Naive thymus-derived CD4-positive, alpha-beta T cell (primary cell): Measurements from ENCODE around the gene PCSK1. TPM values are rescaled to one million over a fixed set of nuclear protein-coding genes. Genes with fewer than 3 reads are reported as not detected.

Experiments
- ATAC-seq: fragments of 150-1000 bp; cut with Tn5 transposase; 2 replicates; pipeline ENCODE4 v1.10.0; 2021; ENCODE audit warnings: mild to moderate bottlenecking, moderate library complexity
- CTCF ChIA-PET: fragments of 350-600 bp; sonication (Branson Sonifier 250); formaldehyde crosslinking; loops from one replicate; lab custom pipeline; 2021; ENCODE audit warnings: antibody characterized with exemption; lab: Charles Lee
- POLR2A ChIA-PET: fragments of 350-600 bp; sonication (Branson Sonifier 250); formaldehyde crosslinking; loops from one replicate; lab custom pipeline; 2021; ENCODE audit warnings: antibody characterized with exemption, inconsistent platforms; lab: Charles Lee
- DNase-seq, 9 donors: peaks; one replicate each; pipeline versions ENCODE4 v3.0.0 to v3.0.0-alpha.2; 2020 to 2022; ENCODE audit warnings: mixed read lengths in 1 of 9
- H3K27ac ChIP-seq: one replicate; pipeline ENCODE4 v1.7.0; 2013; ENCODE audit warnings: mild to moderate bottlenecking, low read depth, low read length, moderate library complexity
- H3K27me3 ChIP-seq, 2 donors: one replicate each; pipeline ENCODE4 v1.7.0; 2013; ENCODE audit warnings: low read length in 2 of 2, mild to moderate bottlenecking in 2 of 2, moderate library complexity in 2 of 2; ENCODE audit not compliant: control insufficient read depth in 2 of 2, insufficient read depth in 2 of 2
- H3K36me3 ChIP-seq, 3 experiments: 1 replicate in 2 of 3; 2 replicates in 1 of 3; pipeline ENCODE4 v1.7.0; 2013; ENCODE audit warnings: low read length in 3 of 3, mild to moderate bottlenecking in 3 of 3, moderate library complexity in 1 of 3; ENCODE audit not compliant: insufficient read depth in 3 of 3, control insufficient read depth in 2 of 3
- H3K4me1 ChIP-seq, 2 donors: one replicate each; pipeline ENCODE4 v1.7.0; 2013; ENCODE audit warnings: low read length in 2 of 2, mild to moderate bottlenecking in 2 of 2, moderate library complexity in 1 of 2; ENCODE audit not compliant: control insufficient read depth in 2 of 2, insufficient read depth in 2 of 2
- H3K4me3 ChIP-seq: 2 replicates; pipeline ENCODE4 v1.7.0; 2013; ENCODE audit warnings: mild to moderate bottlenecking, low read length
- H3K9me3 ChIP-seq, 3 experiments: 1 replicate in 2 of 3; 2 replicates in 1 of 3; pipeline ENCODE4 v1.7.0; 2013; ENCODE audit warnings: low read length in 3 of 3; ENCODE audit not compliant: control insufficient read depth in 2 of 3
- H3K27ac Mint-ChIP-seq, 9 donors: one replicate each; pipeline ENCODE4 v1.8.0; 2020 to 2022; ENCODE audit warnings: mixed read lengths in 9 of 9, mild to moderate bottlenecking in 8 of 9, moderate library complexity in 5 of 9, inconsistent platforms in 2 of 9
- H3K27me3 Mint-ChIP-seq, 5 donors: one replicate each; pipeline ENCODE4 v1.8.0; 2021 to 2022; ENCODE audit warnings: mixed read lengths in 5 of 5, mild to moderate bottlenecking in 1 of 5
- H3K36me3 Mint-ChIP-seq, 5 donors: one replicate each; pipeline ENCODE4 v1.8.0; 2020 to 2022; ENCODE audit warnings: mixed read lengths in 5 of 5, mild to moderate bottlenecking in 3 of 5, inconsistent platforms in 1 of 5
- H3K4me1 Mint-ChIP-seq, 7 donors: one replicate each; pipeline ENCODE4 v1.8.0; 2020 to 2022; ENCODE audit warnings: mixed read lengths in 7 of 7, mild to moderate bottlenecking in 3 of 7, inconsistent platforms in 1 of 7
- H3K4me3 Mint-ChIP-seq, 10 donors: one replicate each; pipeline ENCODE4 v1.8.0; 2020 to 2022; ENCODE audit warnings: mild to moderate bottlenecking in 10 of 10, mixed read lengths in 10 of 10, moderate library complexity in 6 of 10, inconsistent platforms in 2 of 10
- H3K9me3 Mint-ChIP-seq, 11 donors: one replicate each; pipeline ENCODE4 v1.8.0; 2020 to 2022; ENCODE audit warnings: mixed read lengths in 11 of 11, mild to moderate bottlenecking in 4 of 11, inconsistent platforms in 1 of 11, moderate library complexity in 1 of 11
- intact Hi-C, 2 donors: fragments of 100-400 bp; cut with micrococcal nuclease; formaldehyde crosslinking; loops; one replicate each; pipeline ENCODE4 v1.15.1; 2023
- polyA plus RNA-seq, 2 donors: library from polyadenylated mRNA; unstranded; fragments of 300-500 nt; fragmentation: Illumina TruSeq; gene quantifications; one replicate each; pipeline ENCODE4 v1.2.3, GENCODE V29; 2021
- total RNA-seq, 6 experiments: library from RNA in 5 of 6; stranded (reverse) in 5 of 6; gene quantifications; 1 replicate in 5 of 6; 2 replicates in 1 of 6; pipeline ENCODE4 v1.2.3 and lab custom pipeline; 2021 to 2026

Gene PCSK1
- total and polyA plus RNA-seq, 7 experiments from 2014 or later, result not detected

DNA sequence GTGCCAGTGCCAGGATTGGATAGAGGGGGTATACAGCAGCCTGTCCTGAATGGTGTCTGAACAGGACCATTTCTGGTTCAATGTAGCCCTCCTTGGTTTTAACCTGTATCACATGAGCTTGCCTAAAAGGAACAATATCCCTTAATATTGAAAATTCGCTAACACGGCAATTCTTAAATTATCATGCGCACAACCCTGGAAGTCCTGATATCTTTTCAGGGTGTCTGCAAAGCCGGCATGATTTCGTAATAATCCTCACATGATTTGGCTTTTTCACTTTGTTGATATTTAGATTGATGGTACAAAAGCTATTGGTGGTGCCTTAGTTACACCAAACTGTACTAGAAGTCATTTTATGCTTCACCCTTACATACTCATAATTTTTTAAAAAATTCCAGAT lies 53.2 kb downstream of the PCSK1 start:
- Mint-ChIP-seq H3K27ac (no peak overlapping the region), H3K4me3 (no peak overlapping the region), H3K4me1 (peaks cover 0 to 5% (median 0%) of the 10 kb centered on the region in 7 donors), H3K36me3 (no peaks in the 10 kb centered on the region), H3K27me3 (peaks cover 6 to 21% (median 14%) of the 10 kb centered on the region in 5 donors), H3K9me3 (no peaks in the 10 kb centered on the region)
- no peaks in the 10 kb centered on the region for H3K36me3 ChIP-seq
- ChIA-PET CTCF (no interaction called here), POLR2A (no interaction called here)
- no peaks in the 10 kb centered on the region for H3K27me3 ChIP-seq
- no peak for ATAC-seq
- no peak for DNase-seq
- intact Hi-C loops, result no loop called here
- H3K4me3 ChIP-seq, result no peak overlapping the region
- H3K9me3 ChIP-seq, result no peaks in the 10 kb centered on the region
- H3K4me1 ChIP-seq, result peaks cover 0 to 7% of the 10 kb centered on the region in 2 donors
- no peak overlapping the region for H3K27ac ChIP-seq

GRCh38 chr5:96377597-96377996 lies 55.5 kb downstream of the PCSK1 start:
- intact Hi-C loops, result no loop called here
- no peak overlapping the region for H3K27ac Mint-ChIP-seq
- Histone ChIP-seq H3K36me3 (no peaks in the 10 kb centered on the region), H3K27me3 (no peaks in the 10 kb centered on the region), H3K4me3 (no peak overlapping the region), H3K27ac (no peak overlapping the region), H3K9me3 (no peaks in the 10 kb centered on the region), H3K4me1 (peaks cover 0 to 14% of the 10 kb centered on the region in 2 donors)
- no peaks in the 10 kb centered on the region for H3K36me3 Mint-ChIP-seq
- no peak for ATAC-seq
- DNase-seq, result no peak
- no peak overlapping the region for H3K4me3 Mint-ChIP-seq
- ChIA-PET POLR2A (no interaction called here), CTCF (interaction anchor here (1.2 kb wide), 1 partner anchor 19 kb away, joined by 3 read pairs; no protein-coding TSS in a partner anchor)
- H3K27me3 Mint-ChIP-seq, result peaks cover 12 to 27% (median 17%) of the 10 kb centered on the region in 5 donors
- no peaks in the 10 kb centered on the region for H3K9me3 Mint-ChIP-seq
- peaks cover 0 to 9% (median 0%) of the 10 kb centered on the region in 7 donors for H3K4me1 Mint-ChIP-seq

DNA sequence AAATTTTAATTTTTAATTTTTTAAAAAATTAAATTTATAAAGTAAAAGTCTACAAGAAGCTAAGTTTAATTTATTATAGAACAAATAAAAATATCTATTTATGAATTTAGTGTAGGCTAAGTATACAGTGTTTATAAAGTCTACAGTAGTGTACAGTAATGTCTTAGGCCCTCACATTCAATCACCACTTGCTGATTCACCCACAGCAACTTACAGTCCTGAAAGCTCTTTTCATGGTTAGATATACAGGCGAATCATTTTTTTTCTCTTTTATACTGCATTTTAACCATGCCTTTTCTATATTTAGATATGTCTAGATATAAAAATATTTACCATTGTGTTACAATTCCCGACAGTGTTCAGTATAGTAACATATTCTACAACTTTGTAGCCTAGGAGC lies 55.9 kb downstream of the PCSK1 start:
- Mint-ChIP-seq H3K4me1 (peaks cover 0 to 9% (median 0%) of the 10 kb centered on the region in 7 donors), H3K4me3 (no peak overlapping the region), H3K36me3 (no peaks in the 10 kb centered on the region), H3K27me3 (peaks cover 12 to 32% (median 19%) of the 10 kb centered on the region in 5 donors), H3K9me3 (no peaks in the 10 kb centered on the region), H3K27ac (no peak overlapping the region)
- Histone ChIP-seq H3K27ac (no peak overlapping the region), H3K9me3 (no peaks in the 10 kb centered on the region), H3K27me3 (no peaks in the 10 kb centered on the region), H3K36me3 (no peaks in the 10 kb centered on the region), H3K4me3 (no peak overlapping the region), H3K4me1 (peaks cover 0 to 14% of the 10 kb centered on the region in 2 donors)
- ATAC-seq (no peak), DNase-seq (no peak)
- intact Hi-C loops, result no loop called here
- ChIA-PET CTCF (interaction anchor here (1.2 kb wide), 1 partner anchor 20 kb away, joined by 3 read pairs; no protein-coding TSS in a partner anchor), POLR2A (no interaction called here)

DNA sequence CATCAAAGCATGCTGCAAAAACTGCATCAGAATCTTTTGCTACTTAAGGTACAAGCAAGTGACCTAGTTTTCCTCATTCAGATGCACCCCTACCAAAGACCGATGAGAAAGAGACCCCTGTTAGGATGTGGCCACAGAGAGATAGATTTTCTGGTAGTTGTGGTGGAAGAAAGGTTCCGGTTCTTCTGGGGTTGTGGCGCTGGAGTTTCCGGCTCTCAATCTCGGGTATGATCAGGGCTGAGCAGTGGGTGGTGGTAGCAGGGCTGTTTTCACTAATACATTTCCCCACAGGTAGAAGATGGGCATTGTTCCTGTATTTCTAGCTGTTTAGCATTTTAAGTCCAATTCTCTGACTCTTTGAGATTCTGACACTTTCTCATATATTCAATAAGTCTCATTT lies 58.4 kb downstream of the PCSK1 start:
- DNase-seq, result no peak

DNA sequence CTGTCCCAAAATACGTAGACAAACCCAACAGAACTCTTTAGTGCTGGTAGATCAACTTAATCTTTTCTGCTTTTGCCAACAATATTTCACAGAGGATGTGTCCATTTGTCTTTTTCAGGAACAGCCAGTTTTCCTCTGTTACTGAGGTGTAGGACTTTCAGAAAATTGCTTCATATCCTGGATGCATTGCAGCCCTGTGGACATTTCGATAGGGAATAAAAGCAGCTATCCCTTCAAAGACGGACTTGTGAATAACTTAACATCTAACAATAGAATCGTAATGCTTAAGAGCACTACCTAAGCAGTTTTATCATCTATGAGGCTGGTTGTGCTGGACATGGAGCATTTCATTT lies 59.7 kb downstream of the PCSK1 start:
- DNase-seq (no peak), ATAC-seq (no peak)
- H3K4me1 Mint-ChIP-seq, result peaks cover 0 to 5% (median 0%) of the 10 kb centered on the region in 7 donors
- Histone ChIP-seq H3K9me3 (no peaks in the 10 kb centered on the region), H3K36me3 (no peaks in the 10 kb centered on the region), H3K27me3 (no peaks in the 10 kb centered on the region), H3K4me3 (no peak overlapping the region), H3K27ac (no peak overlapping the region), H3K4me1 (peaks cover 0 to 14% of the 10 kb centered on the region in 2 donors)
- intact Hi-C loops, result no loop called here
- POLR2A ChIA-PET, result no interaction called here
- H3K27ac Mint-ChIP-seq, result no peak overlapping the region
- no peak overlapping the region for H3K4me3 Mint-ChIP-seq
- peaks cover 12 to 36% (median 31%) of the 10 kb centered on the region in 5 donors for H3K27me3 Mint-ChIP-seq
- no peaks in the 10 kb centered on the region for H3K9me3 Mint-ChIP-seq
- H3K36me3 Mint-ChIP-seq, result no peaks in the 10 kb centered on the region
- CTCF ChIA-PET, result no interaction called here

More for the DNA sequence above, 58.4 kb downstream of the PCSK1 start:
- H3K9me3 ChIP-seq, result no peaks in the 10 kb centered on the region
- Mint-ChIP-seq H3K4me1 (peaks cover 0 to 5% (median 0%) of the 10 kb centered on the region in 7 donors), H3K36me3 (no peaks in the 10 kb centered on the region), H3K9me3 (no peaks in the 10 kb centered on the region), H3K27me3 (peaks cover 12 to 33% (median 19%) of the 10 kb centered on the region in 5 donors), H3K27ac (no peak overlapping the region), H3K4me3 (no peak overlapping the region)
- ChIA-PET POLR2A (no interaction called here), CTCF (no interaction called here)
- peaks cover 0 to 14% of the 10 kb centered on the region in 2 donors for H3K4me1 ChIP-seq
- no peaks in the 10 kb centered on the region for H3K27me3 ChIP-seq
- intact Hi-C loops, result no loop called here
- no peak overlapping the region for H3K27ac ChIP-seq
- peak; percentile 34 for ATAC-seq
- H3K4me3 ChIP-seq, result no peak overlapping the region
- no peaks in the 10 kb centered on the region for H3K36me3 ChIP-seq

GRCh38 chr5:96372726-96373380 lies 60.2 kb downstream of the PCSK1 start:
- POLR2A ChIA-PET, result no interaction called here
- Histone ChIP-seq H3K36me3 (no peaks in the 10 kb centered on the region), H3K4me1 (peaks cover 0 to 14% of the 10 kb centered on the region in 2 donors), H3K4me3 (no peak overlapping the region), H3K27me3 (no peaks in the 10 kb centered on the region), H3K9me3 (no peaks in the 10 kb centered on the region), H3K27ac (no peak overlapping the region)
- DNase-seq, result no peak
- H3K4me1 Mint-ChIP-seq, result peaks cover 0 to 5% (median 0%) of the 10 kb centered on the region in 7 donors
- no peak overlapping the region for H3K27ac Mint-ChIP-seq
- intact Hi-C loops, result no loop called here
- peaks cover 0 to 2% (median 0%) of the 10 kb centered on the region in 11 donors for H3K9me3 Mint-ChIP-seq
- no peak overlapping the region for H3K4me3 Mint-ChIP-seq
- H3K36me3 Mint-ChIP-seq, result no peaks in the 10 kb centered on the region
- H3K27me3 Mint-ChIP-seq, result peaks cover 12 to 36% (median 28%) of the 10 kb centered on the region in 5 donors
- no peak for ATAC-seq
- CTCF ChIA-PET, result no interaction called here

GRCh38 chr5:96370976-96371375 lies 62.1 kb downstream of the PCSK1 start:
- H3K4me1 ChIP-seq, result peaks cover 0 to 14% of the 10 kb centered on the region in 2 donors
- no peaks in the 10 kb centered on the region for H3K27me3 ChIP-seq
- H3K36me3 Mint-ChIP-seq, result no peaks in the 10 kb centered on the region
- POLR2A ChIA-PET, result no interaction called here
- no peak for DNase-seq
- peaks cover 0 to 4% (median 0%) of the 10 kb centered on the region in 11 donors for H3K9me3 Mint-ChIP-seq
- H3K27ac Mint-ChIP-seq, result no peak overlapping the region
- H3K36me3 ChIP-seq, result no peaks in the 10 kb centered on the region
- no peaks in the 10 kb centered on the region for H3K9me3 ChIP-seq
- ATAC-seq, result no peak
- intact Hi-C loops, result no loop called here
- peaks cover 0 to 5% (median 0%) of the 10 kb centered on the region in 7 donors for H3K4me1 Mint-ChIP-seq
- no peak overlapping the region for H3K4me3 ChIP-seq
- CTCF ChIA-PET, result no interaction called here
- H3K27ac ChIP-seq, result no peak overlapping the region
- peaks cover 12 to 40% (median 28%) of the 10 kb centered on the region in 5 donors for H3K27me3 Mint-ChIP-seq
- no peak overlapping the region for H3K4me3 Mint-ChIP-seq
